Inflammatory macrophage (primary cell): ENCODE measurements around the gene SLC52A1.
"Not testable (repeated sequence)": the region's sequence is repeated elsewhere in the genome, so short reads cannot be mapped to it uniquely, and the experiment has no call there.

ENCODE experiments used
- DNase-seq, 2 donors: peaks; one replicate each; pipeline ENCODE4 v3.0.0-alpha.2; 2020 to 2022
- total RNA-seq, 18 experiments: gene quantifications; one replicate each; lab custom pipeline; 2026; ENCODE audit warnings: mixed read lengths in 6 of 18, inconsistent platforms in 2 of 18; lab: John Stamatoyannopoulos, UW

SLC52A1 gene
- 0 to 0.25 (median 0) reads per million in 18 experiments for total RNA-seq

DNA sequence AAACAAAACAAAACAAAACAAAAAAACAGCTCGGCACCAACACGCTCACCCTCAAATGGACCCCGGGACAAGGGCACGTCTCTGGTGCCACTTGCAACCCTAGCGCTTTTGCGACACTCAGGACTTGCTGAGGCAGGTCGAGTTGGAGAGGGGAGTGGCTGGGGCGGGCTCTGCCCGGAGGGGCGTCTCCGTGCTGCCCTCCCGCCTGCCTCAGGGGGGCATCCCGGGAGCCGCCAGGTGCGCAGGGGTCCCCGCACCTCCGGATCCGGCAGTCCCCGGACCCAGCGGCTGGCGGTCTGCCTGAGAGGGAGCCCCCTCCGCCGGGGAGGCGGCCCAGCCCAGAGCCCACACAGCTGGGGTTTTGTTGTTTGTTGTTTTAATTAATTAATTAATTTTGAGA lies at the start of gene SLC52A1:
Gene SLC52A1, minus strand, starts transcription at position 112 of the 400 bp plus-strand sequence. CDS start 820 bp downstream, outside the sequence.
- no peak for DNase-seq

DNA sequence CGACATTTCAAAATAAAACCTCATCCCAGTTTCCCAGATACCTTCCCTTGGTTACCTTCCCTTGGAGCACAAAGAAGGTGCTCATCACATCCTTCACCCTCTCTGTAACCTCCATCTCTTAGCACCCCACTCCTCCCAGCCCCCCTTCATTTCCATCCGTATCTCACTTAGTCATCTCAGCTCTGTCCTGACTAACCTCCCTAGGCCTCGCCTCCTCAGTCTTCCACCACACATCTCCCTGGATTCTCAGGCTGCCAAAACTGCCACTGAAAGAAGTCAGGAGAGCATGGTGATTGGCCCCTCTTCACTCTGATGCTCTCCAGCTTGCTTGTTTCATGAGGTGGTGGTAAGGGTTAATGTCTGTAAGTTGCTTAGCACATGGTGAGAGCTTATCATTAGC lies 45.4 kb upstream of the SLC52A1 start:
- no peak for DNase-seq

DNA sequence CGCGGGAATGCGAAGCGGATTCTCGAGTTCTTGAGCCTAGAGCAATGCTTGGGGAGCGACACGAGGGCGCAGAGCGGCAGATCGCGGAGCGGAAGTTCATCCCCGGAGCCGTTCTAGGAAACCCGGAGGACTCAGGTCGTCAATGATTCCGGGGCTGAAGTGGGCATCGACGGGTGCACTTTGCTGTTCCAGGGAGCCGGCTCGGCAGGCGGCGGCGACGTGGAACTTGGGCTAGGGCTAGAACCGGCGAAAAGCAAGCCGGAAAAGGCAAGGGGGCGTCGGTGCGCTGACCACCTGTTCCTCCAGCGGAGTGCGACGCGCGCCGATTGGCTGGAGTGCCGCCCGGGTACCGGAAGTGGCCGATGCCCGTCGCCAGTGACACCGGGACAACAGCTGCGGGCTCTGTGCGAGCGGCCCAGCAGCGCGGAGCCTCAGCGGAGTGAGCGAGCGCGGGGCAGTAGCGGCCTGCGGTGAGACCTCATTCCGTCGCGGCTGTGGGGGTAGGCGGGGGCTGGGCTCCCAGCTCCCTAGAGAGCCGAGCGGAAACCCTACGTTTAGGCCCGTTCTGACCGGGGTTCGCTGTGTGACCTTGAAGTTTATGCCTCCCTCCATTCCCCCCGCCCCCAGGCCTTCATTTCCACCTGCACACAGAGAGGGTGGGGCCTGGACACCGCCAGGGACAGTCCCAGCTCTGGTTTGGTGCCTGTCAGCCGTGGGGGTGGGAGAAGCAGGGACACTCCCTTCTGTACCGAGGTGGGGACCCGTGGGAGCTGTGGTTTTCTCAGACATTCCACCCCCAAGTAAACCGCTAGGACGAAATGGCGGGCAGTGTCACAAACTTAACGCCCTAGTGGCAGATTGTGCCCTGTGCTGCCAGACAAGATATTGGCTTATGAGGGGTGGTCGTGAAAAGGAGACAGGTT lies 43.1 kb upstream of the SLC52A1 start, which contains the start of gene ZFP3:
Gene ZFP3, plus strand, starts transcription at position 362 of the 923 bp plus-strand sequence. CDS start 13,038 bp downstream, outside the sequence.
- DNase-seq, result peak; percentile 80 to 88

DNA sequence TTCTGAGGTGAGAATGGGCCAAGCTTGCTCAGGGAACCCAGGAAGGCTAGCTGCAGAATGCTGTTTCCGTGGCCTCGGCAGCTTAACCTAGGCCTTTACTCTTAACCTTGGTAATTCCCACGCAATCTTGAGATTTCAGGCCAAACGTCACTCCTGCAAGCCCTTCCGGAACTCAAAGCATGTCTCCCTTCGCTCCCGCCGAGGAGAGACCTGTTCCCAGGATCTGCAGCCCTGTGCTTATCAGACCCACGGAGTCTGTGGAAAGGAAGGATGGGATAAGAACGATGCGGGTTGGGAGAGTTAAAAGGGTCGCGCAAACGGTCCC lies 42.5 kb upstream of the SLC52A1 start:
- DNase-seq, result no peak

DNA sequence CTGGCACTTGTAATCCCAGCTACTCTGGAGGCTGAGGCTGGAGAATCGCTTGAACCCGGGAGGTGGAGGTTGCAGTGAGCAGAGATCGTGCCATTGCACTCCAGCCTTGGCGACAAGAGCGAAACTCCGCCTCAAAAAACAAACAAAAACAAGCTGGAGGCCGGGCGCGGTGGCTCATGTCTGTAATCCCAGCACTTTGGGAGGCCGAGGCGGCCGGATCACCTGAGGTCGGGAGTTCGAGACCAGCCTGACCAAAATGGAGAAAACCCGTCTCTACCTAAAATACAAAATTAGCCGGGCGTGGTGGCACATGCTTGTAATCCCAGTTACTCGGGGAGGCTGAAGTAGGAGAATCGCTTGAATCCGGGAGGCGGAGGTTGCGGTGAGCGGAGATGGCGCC lies 42.0 kb upstream of the SLC52A1 start:
- not testable (repeated sequence) for DNase-seq

DNA sequence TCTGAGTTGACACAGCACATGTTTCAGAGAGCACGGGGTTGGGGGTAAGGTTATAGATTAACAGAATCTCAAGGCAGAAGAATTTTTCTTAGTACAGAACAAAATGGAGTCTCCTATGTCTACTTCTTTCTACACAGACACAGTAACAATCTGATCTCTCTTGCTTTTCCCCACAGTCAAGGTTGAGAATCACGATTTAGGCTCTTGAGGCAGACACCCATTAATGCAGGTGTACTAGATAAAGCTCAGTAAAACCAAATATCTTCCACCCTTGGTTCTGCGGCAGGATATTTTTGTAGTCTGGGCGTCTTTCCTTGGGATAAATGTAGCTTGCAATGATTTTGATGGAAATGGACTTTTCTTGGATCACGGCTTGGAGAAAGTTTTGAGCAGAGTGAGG lies 40.2 kb upstream of the SLC52A1 start:
- DNase-seq, result not testable (repeated sequence)

DNA sequence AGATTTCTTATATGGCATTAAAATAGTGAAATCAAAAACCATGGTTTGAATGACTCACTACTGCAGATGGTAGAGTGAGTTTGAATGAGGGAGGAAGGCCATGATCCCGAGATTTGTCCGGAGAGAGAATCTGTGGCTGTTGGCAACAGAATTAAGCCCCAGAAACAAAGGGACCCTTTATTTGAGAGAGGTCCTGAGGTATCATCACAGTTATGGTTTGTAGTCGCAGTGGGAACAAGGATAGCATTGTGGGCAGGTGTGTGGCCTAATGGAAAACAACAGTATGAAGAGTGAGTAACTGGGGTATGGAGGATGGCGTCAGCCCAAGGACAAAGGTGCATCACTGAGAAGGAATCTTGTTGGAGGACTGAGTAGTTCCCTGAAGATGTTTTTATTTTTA lies 34.5 kb upstream of the SLC52A1 start:
- no peak for DNase-seq

DNA sequence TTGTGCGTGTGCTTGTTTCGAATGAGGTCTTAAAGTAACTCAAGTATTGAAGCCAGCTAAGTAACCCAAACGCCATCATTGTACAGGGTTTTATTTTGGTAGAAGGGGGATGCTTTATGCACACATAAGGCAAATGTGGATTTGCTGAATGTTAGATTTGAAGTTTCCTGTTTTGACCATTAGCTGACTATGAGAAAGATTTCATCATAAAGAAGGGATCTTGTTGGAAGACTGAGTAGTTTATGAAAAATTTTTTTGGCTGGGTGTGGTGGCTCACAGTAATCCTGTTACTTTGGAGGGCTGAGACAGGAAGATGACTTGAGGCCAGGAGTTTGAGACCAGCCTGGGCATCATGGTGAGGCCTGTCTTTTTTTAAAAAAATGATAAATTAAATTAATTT lies 33.0 kb upstream of the SLC52A1 start:
- DNase-seq, result no peak

DNA sequence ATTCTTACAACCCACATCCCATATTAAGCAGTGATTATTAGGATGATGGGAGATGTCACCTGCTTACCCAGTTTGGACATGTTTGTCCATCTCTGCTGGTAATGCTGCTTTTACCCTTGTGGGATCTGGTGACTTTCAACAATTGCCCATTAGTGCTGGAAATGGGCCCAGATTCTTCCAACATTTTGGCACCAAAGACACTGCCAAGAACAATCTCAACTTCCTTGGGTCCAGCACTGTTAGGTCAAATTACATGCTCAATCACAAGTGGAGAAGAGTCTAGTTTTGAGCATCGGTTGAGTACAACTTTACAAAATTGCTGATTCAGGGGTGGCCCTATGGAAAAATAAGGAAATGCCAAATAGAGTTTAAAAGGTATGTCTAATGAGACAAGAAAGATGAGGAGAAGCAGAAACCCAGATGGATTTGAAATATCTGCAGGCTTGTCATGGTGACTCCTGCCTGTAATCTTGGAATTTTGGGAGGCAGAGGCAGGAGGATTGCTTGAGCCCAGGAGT lies 30.1 kb upstream of the SLC52A1 start:
- no peak for DNase-seq

DNA sequence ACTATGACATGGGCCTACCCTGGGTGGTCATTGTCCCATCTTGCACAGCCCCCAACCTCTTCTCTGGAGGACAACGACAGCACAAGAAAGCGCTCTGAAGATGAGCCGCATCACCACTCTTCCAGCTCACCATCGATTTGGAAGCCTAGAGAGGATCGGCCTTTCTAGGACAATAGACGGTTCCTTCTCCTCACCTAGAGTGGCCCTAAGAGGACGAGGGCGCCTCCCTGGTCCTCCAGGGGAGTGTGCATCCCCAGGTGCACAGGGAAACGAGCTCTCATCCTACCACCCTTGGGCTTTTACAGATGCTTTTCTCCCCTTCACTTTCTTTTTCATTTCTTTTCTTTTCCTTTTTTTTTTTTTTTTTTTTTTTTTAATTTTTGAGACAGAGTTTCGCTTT lies 20.3 kb upstream of the SLC52A1 start:
- no peak for DNase-seq

DNA sequence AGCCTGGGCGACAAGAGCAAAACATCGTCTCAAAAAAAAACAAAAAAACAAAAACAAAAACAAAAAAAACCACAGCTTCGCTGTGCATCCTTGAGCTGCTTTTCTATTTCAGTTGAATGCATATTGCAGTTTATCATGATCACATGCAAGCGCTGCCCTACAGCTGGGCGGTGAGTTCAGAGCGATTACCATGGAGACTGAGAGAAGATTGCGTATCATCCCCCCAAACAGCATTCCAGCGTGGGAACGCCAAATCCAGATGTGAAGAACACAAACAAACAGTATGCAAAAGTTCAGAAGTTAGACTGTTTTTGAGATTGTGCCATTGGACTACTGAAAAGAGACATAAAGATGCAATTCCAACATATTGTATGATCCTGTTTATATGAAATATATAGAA lies 15.1 kb upstream of the SLC52A1 start:
- no peak for DNase-seq

DNA sequence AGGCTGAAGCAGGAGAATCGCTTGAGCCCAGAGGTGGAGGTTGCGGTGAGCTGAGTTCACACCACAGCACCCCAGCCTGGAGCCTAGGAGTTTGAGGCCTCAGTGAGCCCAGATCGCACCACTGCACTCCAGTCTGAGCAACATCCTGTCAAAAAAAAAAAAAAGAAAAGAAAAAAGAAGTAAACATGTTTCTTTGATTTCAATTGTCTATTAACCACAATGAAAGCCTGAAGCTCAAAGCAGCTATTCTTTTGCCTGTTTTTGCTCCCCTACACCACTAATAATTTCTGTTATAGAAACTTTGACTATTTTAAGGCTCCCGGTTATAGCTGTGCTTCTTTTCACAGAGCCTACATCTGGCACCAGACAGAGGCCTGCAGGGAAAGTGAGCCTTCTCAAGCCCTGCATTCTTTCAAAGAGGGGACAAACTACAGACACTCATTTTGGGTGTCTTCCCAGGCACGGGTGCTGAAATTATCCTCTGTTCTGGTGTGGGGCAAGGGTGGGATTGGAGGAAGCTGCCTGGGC lies 14.2 kb upstream of the SLC52A1 start:
- no peak for DNase-seq

DNA sequence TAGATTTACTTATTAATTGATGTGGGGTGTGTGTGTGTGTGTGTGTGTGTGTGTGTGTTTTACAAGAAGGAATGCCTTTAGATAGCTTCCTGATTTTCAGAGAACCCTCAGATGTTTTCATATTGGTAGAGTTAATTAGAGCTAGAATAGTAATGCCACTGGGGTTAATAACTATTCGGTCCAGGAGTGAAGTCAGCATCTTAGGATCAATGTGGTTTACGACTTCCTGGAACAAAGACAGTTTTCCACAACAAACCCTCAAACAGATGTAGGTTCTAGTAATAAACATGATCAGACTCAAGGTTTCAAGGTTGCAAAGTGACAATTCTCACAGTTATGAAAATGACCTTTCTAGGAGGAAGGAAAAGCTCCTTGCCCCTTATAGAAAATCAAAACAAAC lies 12.2 kb upstream of the SLC52A1 start:
- no peak for DNase-seq

DNA sequence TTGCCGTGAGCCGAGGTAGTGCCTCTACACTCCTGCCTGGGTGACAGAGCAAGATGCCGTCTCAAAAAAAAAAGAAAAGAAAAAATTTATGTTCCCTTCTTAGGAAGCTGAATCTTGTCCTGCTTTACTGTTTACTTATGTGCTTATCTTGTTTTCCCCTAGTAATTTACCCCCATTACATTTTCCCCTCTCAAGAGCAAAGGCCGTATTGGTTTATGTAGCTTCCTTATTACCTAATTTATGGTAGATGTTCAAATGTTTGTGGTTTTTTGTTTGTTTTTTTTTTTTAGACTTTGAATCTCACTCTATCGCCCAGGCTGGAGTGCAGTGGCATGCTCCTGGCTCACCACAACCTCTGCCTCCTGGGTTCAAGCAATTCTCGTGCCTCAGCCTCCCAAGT lies 10.3 kb upstream of the SLC52A1 start:
- DNase-seq, result no peak

DNA sequence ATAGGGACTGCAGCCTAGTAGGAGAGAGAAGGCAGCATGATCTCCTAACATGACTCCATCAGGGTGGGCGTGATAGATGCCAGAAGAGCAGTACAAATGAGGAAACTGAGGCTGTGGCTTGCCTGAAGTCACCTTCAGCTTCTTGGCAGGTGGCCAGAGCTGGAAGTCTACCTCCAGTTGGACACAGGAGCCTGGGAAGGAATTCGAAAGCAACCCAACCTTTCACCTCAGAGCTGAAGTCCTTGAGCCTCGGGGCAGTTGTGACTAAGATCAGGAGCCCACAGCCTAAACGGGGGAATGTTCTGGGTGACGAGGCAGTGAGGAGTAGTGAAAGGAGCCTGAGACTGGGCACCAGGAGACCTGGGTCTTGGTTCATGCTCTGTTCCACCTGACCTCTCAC lies 9.4 kb upstream of the SLC52A1 start:
- DNase-seq, result no peak

DNA sequence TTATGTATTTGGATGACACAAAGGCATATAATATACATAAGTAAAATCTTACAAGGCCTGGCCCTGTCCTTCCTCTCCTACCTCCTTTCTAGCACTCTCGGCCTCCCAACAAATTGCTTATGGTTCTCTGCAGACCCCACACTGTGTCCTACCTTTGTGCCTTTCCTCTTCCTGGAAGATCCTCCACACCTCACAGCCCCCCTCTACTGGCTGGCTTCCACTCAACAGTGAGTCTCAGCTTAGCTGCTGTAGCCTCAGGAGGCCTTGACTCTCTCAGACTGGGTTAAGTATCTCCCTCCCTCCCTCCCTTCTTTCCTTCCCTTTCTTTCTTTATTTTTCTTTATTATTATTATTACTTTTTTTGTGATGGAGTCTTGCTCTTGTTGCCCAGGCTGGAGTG lies 8.3 kb upstream of the SLC52A1 start:
- DNase-seq, result no peak

DNA sequence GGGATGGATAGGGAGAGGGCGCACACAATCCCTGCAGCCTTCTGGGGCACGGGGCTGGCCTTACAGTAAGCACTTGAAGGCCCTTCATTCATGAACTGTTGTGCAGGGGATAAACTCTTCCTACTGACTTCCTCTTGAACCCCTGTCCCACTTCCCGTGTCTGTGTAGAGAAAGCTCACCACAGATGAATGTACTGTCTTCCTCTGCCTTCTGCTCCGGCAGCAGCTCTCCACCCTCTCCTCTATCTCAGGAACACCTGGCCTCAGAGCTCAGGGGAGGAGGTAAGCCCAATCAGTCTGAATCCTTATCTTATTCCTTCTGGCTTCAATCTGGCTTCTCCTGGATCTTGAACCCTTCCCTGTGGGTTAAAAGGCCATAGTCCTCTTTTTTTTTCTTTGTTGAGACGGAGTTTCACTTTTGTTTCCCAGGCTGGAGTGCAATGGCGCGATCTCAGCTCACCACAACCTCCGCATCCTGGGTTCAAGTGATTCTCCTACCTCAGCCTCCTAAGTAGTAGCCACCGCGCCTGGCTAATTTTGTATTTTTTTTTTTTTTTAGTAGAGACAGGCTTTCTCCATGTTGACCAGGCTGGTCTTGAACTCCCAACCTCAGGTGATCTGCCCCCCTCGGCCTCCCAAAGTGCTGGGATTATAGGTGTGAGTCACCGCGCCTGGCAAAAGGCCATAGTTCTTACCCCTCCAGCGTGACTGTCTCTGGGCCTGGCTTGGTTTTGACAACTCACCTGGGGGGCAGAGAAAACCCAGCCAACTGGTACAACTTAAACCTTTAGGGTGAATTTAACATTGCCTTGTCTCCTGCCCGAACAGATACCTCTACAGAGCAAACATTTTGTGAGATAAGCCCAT lies 7.2 kb upstream of the SLC52A1 start:
- DNase-seq, result no peak

DNA sequence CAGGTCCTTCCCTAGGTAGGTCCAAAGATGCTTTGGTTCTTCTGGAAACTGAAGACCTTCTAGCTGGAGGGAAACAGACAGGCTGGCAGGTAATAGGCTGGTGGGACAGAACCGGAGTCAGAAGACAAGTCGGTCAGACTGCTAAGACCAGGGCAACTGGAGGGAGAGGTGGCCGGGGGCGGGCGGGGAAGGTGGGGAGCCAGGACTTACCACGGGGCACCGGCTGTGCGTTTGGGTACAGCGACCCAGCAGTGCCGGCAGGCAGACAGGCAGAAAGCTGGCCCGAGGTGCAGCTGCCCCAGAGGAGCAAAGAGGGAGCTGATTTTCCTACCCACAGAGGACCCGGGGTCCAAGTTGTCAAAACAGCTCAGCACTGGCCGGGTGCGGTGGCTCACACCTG lies 575 bp downstream of the SLC52A1 start:
- DNase-seq, result no peak

DNA sequence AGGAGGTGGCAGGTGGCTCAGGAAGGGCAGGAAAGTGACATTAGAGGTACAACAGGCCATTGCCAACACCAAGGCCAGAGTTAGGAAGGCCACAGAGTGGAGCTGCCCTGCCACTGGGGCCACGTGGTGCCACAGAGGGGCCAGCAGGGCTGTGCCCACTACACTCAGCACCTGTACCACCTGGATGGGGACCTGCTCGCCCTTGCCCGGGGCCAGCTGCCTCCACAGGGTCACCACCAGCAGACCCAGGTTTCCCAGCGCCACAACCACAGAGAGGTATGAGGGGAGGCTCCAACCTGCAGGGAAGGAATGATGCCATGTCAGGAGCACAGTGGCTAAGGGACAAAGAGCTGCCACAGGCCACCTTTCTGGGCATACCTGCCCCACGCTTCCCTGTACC lies 1.2 kb downstream of the SLC52A1 start:
- no peak for DNase-seq

DNA sequence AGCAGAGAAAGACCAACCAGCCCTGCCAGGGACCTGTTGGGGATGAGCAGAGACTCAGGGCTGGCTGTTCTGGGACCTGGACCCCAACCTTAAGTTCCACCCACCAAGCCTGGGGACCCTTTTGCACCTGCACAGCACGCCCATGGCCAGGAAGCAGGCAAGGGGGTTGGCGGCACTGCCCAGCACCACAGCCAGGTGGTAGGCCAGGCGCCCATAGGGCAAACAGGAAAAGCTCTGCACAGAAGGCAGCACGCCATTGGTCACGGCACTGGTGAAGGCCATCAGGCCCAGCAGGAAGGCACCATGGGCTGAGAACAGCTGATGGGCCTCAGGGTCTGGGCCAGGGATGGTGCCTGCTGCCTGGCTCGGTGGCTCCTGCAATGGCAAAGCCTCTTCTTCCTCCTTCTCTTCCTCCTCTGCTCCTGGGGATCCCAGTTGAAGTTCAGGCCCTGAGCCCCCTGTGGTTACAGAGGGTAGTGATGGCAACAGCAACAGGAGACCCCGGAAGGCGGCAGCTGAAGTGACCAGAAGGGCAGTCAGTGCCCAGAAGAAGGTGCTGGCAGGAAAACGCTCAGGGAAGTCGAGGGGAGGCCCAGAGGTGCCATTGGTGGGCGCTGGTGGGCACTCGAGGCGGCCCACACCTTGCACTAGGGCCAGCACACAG lies 1.7 kb downstream of the SLC52A1 start:
- DNase-seq, result no peak

DNA sequence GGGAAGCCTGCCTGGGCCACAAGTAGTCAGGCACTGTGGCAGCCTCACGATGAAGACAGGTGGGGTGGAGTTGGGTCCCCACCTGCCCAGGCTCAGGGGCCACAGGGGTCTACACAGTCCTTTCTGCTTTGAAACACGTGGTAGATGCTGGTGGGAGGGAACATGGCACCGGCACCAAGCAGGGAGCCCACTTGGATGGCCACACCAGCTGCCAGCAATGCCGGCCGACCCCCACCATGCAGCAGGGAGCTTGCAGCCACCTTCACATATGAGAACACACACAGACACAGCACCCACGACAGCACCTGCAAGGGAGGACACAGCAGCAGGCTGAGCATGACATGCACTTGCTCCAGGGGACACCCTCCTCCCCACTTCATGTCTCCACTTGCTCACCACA lies 2.4 kb downstream of the SLC52A1 start:
- no peak for DNase-seq

DNA sequence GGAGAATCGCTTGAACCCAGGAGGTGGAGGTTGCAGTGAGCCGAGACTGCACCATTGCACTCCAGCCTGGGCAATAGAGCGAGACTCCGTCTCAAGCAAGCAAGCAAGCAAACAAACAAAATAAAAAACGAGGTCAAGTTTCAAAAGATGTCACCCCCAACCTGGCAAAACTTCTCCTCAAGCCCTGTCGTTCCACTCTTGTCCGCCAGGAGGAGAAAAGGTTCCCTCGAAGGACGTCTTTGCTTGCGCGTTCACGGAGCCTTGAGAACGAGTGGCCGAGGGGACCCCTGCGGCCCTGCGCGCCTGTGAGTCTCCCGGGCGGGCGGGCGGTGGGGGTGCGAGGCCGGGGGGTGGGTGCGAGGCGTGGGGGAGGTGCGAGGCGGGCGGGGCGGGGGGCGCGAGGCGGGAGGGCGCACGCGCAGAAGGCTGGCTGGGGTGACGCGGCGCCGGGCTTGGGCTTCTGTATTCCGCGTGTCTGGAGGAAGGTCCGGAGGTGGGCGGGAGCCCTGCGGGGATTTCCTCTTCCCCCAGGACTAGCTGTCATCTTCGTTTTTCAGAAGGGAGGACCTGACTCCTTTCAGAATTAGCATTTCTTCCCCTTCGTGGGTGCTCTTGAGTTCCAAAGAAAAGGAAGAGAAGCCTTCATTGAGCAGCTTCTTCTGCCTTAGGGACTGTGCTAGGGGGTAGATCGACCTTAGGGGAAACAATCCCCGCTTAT lies 3.7 kb downstream of the SLC52A1 start:
- peak; percentile 96 to 98 for DNase-seq
